OCI-LY3 (cell line): ENCODE data around the gene LHX1.

Experiments used
- EZH2phosphoT487 ChIP-seq: fragments of 200-600 bp; shearing (Covaris generic); IDR thresholded peaks from 2 replicates; pipeline ENCODE4 v1.6.1; 2018; ENCODE audit warnings: antibody characterized with exemption, mixed run types, low read depth
- TF ChIP-seq, protein P1 (sequence below): fragments of 200-600, 300-600 bp; sonication (generic); IDR thresholded peaks from 2 replicates; pipeline ENCODE4 v1.5.1; 2014; ENCODE audit warnings: antibody characterized with exemption, low read length, low read depth

DNA sequence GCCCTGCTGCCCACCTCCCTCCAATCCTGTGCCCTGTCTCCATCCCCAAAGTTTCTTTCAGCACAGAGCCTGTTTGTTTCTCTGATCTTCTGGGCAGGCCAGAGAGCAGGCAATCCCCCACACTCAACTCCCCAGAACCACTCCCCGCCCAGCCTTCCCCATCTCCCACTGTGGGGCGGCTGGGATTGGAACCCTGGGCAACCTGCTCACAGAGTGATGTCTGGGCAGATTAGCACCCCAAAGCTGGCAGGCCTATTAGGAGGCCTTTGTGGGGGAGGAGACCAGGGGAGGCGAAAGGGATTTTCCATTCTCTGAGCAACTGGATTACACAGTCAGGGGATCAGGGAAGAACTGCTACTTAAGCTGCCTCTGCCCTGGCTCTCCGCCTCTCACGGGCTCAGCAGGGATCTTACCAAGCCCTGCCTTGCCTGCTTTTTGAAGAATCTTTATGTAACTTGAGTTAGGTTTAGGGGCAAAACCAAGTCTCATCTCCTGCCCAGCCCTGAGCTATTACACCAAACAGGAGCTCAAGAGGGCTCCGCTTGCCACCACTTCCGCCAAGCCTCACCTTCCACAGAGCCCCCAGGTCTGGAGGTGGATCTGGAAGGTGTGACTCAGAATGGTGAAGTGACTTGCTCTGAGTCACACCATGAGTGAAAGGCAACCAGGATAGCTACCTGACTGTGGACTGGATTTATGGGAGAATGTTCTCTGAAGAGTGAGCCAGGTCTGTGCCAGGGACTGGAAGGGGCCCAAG is 16.0 kb upstream of the LHX1 start:
- TF ChIP-seq, protein P1, sequence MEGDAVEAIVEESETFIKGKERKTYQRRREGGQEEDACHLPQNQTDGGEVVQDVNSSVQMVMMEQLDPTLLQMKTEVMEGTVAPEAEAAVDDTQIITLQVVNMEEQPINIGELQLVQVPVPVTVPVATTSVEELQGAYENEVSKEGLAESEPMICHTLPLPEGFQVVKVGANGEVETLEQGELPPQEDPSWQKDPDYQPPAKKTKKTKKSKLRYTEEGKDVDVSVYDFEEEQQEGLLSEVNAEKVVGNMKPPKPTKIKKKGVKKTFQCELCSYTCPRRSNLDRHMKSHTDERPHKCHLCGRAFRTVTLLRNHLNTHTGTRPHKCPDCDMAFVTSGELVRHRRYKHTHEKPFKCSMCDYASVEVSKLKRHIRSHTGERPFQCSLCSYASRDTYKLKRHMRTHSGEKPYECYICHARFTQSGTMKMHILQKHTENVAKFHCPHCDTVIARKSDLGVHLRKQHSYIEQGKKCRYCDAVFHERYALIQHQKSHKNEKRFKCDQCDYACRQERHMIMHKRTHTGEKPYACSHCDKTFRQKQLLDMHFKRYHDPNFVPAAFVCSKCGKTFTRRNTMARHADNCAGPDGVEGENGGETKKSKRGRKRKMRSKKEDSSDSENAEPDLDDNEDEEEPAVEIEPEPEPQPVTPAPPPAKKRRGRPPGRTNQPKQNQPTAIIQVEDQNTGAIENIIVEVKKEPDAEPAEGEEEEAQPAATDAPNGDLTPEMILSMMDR, result no peak
- no peak for TF ChIP-seq EZH2phosphoT487
